NCI-H748 (cell line): ENCODE measurements around the gene ATF7.
"Not testable (repeated sequence)": the region's sequence is repeated elsewhere in the genome, so short reads cannot be mapped to it uniquely, and the experiment has no call there.

Experiments
- DNase-seq: peaks from one replicate; lab custom pipeline; 2025; ENCODE audit not compliant: unreplicated experiment; lab: John Stamatoyannopoulos, UW

Gene ATF7

GRCh38 chr12:53627919-53628318 is 1.7 kb upstream of the ATF7 start:
- DNase-seq = no peak

DNA sequence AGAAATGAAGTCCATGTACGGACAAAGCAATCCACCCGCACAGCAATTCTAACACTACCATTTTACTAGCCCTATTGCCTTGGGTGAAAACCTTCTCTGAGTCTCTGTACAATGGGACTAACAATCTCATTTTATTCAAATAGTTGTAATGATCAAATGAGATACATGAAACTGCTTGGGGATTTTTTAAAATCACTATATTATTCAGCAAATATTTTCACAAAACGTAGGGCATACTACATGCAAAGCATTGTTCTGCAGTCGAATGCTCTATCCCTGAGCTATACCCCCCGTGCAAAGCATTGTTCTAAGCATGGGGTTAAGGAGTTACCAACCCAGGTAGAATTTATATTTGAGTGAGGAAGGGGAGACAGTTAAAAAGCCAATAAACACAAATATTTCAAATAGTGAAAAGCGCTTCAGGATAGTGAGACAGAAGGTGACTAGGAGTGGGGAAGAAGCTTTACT is 554 bp upstream of the ATF7 start:
- peak; percentile 20 for DNase-seq

DNA sequence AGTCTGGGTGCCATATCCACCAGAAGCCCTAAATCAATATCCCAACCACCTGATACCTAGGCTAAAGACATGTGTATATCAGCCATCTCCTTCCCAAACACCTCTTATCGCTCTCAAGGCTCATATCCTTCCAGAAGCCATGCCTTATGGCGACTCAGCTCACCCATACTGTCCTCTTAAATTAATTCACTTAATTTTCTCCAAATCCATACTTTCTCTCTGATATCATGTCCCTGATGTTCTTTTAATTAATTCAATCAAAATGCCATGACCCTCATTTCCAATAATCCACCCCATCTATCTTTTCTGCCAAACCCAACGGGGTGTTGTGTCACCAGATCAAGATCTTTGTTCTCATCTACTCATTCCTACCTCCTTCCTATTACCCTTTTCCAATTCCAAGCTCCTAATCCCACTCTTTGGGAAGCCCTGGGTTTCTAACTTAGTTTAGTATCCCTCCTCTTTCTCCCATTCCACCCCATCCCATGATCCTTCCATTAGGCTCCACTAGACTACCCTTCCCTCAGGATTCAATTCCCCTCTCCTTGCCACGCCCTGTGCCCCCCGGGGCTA is 723 bp downstream of the ATF7 start:
- no peak for DNase-seq

GRCh38 chr12:53624956-53625355 is 1.2 kb downstream of the ATF7 start:
- DNase-seq = no peak

DNA sequence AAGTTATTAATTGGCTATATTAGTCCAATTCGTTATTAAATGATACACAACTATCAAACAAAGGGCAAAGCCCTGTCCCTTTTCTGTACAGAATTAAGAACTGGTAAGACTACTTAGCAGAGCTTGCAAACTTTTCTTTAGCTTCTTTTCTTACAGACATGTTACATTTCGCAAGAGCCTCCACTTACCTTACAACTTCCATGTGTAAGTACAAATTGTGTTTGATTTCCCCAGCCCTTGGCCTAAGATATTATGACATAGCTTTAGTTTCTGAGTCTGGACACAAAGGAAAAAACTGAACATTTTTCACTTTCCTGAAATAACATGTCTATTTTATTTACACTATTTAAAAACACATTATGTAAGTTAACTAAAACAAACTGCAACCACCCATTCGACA is 1.7 kb downstream of the ATF7 start:
- no peak for DNase-seq

DNA sequence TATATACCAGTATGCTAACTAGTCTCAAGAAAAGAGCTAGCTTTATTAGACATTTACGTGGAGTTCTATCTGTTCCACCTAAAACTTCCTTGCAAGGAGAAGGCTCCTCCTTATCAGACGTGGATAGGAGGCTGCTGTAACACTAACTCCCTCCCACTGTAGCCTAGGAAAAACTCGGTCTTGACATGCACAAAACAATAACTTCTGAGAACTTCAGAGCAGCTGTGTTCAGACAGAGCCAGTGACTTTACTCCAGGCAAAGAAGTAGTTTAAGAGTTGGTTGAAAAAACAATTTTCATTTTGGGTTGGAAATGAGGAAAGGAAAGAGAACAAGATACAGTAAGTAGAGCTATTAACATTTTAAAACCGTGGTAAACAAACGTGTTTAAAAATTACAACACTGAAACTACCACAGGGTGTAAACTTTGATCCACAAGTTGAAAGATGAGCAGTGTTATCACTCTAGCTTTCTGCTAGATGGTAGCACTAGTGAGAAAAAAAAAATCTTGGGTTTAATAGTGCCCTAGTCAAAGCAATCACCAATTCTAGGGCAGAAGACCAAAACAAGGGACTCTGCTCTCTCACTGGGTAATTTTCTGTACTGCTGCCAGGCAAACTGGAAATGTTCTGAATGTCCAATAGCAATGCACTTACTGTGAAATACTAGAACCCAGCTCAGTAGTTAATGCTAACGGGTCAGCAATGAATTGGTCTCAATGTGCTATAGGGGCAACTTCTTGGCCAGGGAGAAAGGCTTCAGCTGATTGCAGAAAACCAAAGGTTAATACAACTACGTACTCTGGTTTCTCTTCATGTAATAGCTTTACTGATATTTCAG is 2.4 kb downstream of the ATF7 start:
- no peak for DNase-seq

DNA sequence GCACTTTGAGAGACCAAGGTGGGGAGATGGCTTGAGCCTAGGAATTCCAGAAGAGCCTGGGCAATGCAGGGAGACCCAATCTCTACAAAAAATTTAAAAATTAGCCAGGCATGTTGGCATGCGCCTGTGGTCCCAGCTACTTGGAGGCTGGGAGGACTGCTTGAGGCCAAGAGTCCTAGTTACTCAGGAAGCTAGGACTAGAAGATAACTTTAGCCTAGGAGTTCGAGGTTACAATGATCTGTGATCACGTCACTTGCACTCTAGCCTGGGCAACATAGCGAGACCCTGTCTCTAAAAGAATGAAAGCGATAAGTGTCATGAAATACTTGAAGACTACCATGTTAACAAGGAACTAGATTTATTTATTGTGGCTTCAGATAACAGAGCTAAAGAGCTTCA is 3.5 kb downstream of the ATF7 start:
- DNase-seq = no peak

DNA sequence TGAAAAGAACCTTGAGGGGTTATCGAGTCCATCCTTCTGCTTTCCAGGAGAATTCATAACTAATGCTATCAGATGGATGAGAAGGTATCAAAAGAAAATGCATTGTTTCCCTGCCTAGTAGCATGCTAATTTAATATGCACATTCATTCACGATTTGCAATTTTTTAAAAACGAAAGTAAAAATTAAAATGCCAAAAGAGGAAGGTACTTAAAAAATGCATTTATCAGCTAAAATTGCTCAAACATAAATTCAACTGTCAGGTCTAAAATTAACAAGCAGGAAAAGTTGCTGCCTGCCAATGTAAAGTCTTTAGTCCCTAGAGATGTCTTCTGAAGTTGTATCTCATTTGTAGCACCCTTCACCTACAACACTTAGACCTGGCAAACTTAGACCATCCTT is 7.9 kb downstream of the ATF7 start:
- DNase-seq = no peak

DNA sequence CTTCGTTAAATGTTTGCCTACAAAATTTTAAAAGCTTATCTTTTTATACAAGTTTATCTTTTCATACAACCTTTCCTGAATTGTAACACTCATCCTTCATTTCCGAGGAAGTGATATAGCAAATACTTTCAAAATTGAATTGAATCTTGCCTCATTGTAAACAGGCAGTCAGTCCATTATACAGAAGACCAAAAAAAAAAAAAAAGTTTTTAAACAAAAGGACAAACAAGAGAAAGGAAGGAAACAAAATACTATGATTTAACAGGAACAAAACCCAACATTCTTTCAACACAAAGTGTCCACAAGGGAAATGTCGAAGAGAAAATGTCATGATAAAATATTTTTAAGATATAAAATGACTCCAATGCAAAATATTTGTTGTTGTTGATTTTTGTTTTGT is 8.5 kb downstream of the ATF7 start:
- no peak for DNase-seq

DNA sequence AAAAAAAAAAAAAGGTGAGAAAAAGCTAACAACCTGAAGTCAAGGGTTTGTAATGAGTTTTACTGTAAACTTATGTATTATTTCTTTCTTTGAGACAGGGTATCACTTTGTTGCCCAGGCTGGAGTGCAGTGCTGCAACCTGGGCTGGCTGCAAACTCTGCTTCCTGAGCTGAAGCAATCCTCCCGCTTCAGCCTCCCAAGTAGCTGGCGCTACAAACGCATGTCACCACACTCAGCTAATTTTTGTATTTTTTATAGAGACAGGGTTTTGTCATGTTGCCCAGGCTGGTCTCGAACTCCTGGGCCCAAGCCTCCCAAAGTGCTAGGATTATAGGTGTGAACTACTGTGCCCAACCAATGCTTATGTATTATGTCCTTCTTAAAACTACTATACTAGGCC is 9.2 kb downstream of the ATF7 start:
- no peak for DNase-seq

GRCh38 chr12:53613821-53614220 is 12.4 kb downstream of the ATF7 start:
- no peak for DNase-seq

DNA sequence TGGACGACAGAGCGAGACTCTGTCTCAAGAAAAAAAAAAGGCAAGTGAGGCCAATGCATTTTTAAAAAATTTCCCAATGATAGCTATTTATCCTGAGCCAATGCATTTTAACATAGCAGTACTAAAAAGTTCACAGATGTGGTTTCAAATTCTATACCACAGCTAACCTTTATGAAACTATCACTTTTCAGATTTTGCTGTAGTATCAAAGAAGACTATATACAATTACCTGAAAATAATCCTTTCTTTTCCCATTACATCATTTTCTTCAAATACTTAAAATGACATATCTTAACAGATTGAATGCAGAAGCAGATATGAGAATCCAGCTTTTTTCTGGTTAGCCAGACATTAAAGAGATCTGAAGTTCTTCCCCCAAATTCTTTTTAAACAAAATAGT is 13.2 kb downstream of the ATF7 start:
- no peak for DNase-seq

DNA sequence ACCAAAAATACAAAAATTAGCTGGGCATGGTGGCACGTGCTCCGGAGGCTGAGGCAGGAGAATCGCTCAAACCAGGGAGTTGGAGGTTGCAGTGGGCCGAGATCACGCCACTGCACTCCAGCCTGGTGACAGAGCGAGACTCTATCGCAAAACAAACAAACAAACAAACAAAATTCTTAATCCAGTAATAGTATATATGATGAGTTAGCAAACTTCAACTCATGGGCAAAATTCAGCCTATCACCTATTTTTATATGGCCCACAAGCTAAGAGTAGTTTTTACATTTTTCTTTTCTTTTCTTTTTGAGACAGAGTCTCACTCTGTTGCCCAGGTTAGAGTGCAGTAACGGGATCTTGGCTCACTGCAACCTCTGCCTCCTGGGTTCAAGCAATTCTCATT is 14.9 kb downstream of the ATF7 start:
- DNase-seq = no peak

DNA sequence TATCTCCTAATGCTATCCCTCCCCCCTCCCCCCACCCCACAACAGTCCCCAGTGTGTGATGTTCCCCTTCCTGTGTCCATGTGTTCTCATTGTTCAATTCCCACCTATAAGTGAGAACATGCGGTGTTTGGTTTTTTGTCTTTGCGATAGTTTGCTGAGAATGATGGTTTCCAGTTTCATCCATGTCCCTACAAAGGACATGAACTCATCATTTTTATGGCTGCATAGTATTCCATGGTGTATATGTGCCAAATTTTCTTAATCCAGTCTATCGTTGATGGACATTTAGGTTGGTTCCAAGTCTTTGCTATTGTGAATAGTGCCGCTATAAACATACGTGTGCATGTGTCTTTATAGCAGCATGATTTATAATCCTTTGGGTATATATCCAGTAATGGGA is 19.5 kb downstream of the ATF7 start:
- not testable (repeated sequence) for DNase-seq

DNA sequence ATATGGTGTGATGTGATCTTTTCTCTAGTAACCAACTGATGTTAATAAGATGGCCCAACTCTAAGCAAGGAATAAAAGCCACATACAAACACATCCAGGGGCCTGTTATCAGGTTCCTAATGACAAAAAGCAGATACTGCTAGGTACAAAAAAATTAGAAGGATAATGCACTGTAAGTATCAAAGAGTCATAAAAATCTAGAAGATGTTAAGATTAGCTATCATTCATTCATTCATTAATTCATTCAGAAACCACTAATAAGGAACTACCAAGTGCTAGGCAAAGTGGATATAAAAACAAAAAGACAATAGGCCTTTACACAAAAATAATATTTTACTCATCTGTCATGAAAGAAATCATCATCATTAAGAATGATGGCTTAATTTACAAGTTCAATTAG is 21.6 kb downstream of the ATF7 start:
- DNase-seq = no peak

GRCh38 chr12:53603804-53604203 is 22.4 kb downstream of the ATF7 start:
- no peak for DNase-seq

DNA sequence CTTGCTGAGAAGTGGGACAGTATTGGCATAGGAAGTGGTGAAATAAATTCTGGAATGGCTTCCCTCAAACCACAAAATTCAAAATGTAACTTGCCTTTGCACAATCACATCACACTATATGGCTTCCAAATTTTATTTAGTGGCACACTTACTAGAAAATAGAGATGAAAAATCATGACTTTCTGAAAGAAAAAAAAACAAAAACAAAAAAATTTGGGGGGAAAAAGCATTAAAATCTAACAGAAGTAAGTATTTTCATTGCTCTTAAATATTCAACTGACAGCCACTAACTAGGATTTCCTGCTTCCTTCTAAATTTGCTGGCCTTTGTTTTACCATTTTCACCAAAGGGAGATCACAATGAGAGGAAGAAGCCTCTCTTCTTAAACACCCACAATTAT is 23.0 kb downstream of the ATF7 start:
- no peak for DNase-seq

- no peak for DNase-seq
These were observed 23.9 kb downstream of the ATF7 start for GRCh38 chr12:53602176-53602864.

GRCh38 chr12:53601296-53601847 is 24.8 kb downstream of the ATF7 start:
- DNase-seq = no peak

DNA sequence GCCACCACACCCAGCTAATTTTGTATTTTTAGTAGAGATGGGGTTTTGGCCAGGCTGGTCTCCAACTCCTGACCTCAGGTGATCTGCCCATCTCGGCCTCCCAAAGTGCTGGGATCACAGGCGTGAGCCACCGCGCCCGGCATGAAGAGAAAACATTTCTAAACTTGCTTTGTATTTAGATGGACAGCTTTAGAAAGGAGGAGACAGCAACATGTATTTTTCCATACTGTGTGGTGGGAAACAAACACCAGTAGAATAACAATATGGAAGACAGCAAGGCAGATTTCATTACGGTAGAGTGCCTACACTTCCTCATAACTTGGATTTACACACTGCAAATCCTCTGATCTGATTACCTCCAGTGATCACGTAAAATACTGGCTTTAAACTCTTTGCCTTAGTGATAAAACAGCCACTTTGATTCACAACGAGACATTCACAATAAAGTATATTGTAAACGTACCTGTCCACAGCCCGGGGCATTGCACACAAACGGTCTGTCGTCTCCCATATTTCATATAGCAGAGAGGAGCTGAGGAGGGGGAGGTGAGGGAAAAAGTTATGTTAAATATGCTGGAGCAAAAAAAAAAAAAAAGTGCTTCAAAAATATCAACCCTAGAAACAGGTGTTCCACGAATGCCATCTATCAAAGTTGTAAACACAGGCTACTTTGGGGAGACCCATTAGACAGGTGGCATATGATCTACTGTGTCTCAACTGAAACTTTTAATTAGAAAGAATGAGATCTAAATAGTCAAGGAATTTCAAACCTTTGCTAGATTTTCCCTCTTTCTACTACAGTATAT is 25.5 kb downstream of the ATF7 start:
- DNase-seq = no peak

DNA sequence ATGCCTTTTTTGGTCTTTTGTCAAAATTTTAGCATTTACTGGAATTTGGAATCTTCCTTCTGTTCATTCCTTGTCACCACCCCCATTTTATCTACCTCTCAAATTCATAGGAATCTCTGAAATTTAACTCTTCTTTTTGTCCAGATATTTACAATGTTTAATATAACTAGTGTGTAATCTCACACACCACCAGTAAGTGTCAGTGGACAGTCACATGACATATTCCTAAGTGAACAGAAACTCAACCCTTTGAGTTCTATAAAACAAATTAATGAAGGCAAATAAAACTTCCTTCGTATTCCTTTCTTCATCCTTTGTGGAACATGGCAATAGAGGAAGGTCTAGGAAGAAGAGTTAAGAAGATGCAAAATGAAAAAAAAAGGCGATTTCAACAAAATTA is 26.6 kb downstream of the ATF7 start:
- no peak for DNase-seq
